Measurements from ENCODE around the gene EN2.
"Not testable (repeated sequence)": the region's sequence is repeated elsewhere in the genome, so short reads cannot be mapped to it uniquely, and the experiment has no call there.

EN2 gene

DNA sequence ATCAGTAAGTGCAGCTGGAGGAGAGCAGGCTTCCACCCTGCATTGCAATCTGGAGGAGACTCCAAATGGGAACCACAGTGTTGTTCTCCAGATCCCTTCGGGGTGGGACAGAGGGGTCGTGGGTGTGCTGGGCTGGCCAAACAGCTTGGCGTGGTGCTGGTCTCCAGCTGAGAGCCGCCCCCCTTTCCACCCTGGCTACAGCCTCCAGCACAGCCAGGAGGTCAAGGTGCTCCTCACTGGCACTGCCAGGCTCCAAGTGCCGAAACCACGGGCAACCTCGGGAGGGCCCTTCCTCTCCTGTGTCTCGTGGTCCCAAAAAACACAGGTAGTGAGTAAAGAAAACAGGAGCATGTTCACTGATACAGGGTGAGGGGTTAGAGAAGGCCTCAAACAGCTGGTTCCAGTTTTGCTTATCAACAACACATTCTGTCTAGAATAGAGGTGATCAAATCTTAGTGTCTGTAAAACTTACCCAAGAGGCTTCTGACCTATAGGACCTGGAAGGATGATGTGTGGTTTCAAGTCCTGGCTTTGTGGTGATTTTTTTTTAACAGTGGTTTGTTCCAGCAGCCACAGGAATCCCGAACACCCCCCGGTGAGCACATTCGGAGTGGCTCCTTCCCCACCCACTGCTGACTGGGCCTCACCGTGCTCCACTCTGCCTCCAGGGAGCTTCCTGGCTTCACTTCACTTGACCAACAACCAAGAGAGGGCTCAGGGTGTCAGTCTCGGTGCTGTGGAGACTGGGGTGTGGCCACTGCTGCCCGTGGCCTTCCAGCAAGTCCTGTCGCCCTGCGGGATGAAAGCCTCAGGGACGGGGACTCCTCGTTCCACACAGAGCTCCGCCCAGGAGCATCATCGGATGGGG is 31.2 kb upstream of the EN2 start:
- DNase-seq = no peak

DNA sequence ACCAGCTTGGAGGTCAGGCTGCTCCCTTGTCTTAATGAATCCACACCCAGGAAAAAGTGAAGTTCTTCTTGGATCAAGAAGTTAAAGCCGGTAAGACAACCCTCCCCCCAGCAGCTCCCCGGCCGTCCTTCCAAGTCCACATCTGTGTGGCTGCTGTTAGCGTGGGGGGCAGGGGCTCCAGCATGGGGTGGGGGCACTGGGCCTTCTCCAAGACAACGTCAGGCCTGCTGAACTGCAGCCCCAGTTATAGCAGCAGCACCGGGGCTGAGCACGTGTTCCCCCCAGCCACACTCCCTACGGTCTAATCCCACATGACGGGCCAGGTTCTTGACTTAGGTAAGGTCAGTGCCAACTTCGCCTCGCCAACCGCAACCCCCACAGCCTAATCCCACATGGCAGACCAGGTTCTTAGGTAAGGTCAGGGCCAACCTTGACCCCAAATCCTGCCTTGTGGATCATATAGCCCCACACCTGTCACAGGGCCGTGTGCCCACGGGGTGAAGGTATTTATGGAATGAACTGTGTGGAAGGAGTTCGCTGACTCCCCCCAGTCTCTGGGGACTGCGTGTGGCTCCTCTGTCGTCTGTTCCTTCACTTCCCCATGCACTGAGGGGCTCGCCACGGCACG is 30.4 kb upstream of the EN2 start:
- DNase-seq = no peak

DNA sequence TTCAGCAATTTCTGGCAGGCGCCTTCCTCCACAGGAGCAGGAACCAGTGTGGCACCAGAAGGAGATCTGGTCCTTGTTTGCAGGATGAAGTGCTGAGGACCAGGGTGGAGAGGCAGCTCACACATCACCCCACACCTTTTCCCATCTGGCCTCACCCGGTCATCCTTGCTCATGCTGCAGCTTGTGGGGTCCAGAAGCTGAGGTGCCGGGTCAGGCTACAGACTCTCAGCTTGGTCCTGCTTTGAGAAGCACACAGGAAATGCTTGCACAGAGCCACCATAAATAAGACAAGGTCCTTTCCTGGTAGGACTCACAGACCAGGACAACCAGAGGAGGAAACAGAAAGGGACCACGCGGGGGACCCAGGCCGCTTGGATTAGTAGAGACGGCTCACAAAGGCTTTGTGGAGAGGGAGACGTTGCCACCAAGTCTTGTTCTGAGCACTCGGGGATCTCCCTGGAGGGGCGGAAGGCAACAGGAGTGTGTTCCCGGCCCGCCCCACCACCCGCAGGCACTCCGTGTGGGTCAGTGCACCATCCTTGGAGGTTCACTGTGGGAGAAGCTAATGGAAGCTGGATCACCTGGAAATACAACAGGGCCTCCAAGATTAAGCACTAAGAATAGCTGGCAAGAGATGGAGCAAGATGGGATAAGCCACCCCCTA is 29.6 kb upstream of the EN2 start:
- DNase-seq = no peak

DNA sequence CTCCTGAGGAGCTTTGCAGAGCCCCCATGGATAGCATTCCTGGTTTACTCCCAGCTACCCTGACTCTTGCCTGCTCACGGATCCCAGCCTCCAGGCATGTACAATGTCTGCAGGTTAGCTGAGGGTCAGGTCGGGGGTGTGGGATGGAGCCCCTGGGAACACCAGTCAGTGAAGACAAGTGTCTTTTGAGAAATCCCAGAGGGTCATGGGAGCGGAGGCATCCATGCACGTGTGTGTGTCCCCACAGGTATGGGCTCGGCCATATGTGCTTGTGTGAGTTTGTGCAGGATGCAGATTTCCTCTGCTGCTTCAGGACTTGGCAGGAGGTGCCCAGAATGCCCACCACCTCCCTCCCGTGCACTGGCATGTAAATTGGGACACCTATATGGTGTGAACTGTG is 28.3 kb upstream of the EN2 start:
- DNase-seq = no peak

DNA sequence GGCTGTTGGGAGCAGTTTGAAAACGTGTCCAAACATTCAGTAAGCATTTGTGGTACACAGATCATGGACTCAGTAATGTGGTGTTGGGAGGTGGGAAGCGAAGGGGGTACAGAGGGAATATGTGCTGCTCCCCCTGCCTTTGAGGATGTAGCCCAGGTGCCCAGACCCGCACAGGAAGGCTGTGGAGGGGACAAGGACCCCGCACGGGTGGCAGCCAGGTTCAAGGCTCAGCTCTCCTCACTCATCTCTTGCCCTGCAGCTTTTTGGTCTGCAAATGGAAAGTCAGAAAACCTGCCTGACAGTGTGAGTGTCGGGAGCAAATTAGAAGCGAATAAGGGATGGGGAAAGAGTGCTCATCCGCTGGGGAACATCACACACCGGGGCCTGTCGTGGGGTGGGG is 27.3 kb upstream of the EN2 start:
- DNase-seq = no peak

DNA sequence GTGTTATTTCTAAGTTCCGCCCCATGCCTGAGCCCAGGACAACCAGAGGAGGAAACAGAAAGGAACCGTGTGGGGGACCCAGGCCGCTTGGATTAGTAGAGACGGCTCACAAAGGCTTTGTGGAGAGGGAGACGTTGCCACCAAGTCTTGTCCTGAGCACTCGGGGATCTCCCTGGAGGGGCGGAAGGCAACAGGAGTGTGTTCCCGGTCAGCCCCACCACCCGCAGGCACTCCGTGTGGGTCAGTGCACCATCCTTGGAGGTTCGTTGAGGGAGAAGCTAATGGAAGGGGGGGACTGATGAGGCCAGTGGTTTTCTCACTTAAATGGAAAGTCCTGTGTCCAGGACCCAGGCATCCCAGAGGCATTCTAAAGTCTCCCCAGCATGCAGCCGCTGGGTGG is 26.7 kb upstream of the EN2 start:
- DNase-seq = no peak

DNA sequence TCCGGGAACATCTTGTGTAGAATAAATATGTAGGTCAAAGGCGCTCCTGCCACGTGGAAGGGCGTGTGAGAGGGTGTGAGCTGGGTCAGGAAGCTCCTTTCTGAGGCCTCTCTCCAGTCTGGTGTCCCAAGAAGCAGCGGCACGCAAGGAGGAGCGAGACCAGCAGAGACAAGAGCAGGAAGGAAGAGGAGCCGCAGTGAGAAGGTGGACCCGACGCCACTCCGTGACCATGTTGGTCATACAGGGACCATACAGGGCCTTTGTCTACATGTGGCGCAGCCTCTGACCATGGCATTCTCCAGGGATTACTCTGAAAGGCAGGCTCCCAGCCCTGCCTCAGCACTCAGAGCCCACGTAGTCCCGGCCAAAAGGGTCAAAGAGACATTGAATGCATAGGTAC is 26.2 kb upstream of the EN2 start:
- DNase-seq = no peak

DNA sequence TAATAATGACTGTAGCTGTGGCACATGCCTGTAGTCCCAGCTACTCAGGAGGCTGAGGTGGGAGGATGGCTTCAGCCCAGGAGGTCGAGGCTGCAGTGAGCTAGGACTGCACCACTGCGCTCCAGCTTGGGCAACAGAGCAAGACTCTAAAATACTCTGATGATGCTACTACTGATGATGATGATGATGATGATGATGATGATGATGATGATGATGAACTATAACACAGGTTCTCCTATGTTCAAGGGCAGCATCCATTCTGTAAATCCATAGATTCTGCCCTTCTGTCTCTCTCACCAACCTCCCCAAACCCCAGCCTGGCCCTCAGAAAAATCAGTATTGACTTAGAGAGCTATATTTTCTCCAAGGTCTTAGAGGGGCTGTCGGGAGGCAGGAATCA is 22.8 kb upstream of the EN2 start:
- DNase-seq = no peak

DNA sequence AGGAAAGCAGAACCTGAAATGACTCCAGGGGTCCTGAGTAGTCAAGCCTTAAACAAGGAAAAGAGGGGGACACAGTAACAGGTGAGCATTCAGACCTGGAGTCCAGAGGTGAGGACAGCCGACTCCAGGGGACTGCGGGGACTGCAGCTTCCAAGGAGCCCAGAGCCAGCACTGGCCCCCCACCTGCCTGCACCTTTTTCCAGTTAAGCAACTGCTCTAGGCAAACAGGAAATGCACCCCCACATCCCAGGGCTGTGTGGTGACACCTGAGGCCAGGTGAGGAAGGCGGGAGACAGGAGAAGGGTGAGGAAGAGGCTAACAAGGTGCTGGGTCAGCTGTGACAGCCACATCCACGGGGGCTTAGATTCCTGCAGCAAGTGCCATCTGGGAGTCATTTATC is 20.1 kb upstream of the EN2 start:
- DNase-seq = no peak

DNA sequence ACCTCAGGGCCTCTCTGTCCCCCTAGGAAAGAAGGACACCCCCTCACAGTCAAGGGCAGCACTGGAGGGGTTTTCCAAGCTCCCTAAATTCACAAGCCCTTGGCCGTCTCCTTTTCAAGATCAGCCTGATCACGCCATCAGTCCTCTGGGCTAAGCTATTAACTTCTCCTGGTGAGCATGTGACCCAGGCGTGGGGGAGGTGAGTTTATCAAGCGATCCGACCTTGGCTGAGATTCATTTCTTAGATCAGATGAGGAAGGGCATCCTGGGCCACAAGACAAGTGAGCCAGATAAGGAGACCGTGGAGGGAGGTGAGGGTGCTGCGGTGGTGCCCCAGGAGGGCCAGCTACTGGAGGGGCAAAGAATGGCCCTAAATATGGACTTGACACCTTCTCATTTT is 19.2 kb upstream of the EN2 start:
- DNase-seq = no peak

DNA sequence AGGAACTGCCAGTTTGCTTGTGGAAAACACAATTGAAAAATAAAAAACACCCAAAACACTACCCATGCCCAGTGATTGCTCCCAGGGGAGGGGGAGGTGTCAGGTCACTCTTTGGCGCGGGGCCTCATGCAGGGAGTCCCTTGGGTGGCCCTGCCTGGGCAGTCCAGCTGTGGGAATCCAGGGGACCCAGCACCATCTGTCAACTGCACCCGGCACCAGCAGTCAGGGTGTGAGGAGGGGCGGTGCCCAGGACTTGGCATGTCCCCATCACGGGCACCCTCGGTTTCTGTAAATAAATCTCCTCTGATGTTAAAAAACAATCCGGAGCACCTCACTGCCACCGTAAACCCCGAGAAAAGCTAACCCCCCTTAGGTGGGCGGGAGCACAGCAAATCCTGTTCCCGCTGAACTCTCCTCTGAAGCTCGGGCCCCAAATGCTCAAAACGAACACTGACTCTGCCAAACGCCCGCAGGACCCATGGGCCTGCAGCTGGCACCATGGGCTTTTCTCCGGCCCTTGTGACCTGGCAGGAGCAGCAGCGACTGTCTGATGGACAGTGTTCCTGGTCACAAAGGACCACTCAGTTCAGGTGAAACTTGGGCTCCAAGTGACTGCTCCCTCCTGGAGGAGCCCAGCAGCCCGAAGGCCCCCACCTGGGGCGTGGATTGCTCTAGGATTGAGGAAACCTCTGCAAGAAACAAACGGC is 18.5 kb upstream of the EN2 start:
- no peak for DNase-seq

DNA sequence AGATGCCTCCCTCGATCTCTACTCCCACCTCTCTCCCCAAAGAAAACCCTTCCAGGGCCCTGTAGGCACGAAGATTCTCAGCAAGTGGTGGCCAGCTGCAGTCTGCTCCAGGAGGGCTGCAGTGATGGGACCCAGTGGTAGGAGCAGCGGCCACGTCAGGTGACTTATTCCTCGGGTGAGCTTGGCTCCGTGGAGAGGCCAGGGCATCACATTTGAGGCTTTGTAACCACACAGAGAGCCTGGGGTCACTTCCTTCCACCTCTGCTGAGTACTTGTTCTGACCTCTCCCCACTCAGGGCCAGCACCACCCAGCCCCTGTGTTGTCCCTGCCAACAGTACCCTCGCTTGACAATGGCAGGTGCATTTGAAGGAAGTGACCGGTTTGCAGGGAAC is 17.9 kb upstream of the EN2 start:
- no peak for DNase-seq

DNA sequence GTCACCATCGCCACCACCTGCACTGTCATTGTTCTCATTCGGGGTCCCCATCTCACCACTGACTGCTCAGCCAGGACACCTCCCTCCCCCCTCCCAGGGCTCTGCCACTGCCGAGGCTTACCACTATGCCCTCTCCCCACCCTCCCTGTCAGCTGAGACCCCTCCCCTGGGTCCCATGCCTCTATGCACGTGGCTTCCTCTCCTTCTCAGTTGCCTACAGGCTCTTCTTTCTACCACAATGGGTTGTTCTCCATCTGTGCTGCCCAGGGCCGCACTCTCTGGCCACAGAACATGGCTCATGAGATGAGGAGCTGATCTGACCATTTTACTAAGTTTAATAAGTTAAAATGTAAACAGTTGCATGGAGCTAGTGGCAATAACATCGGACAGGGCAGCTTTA is 16.1 kb upstream of the EN2 start:
- DNase-seq = no peak

DNA sequence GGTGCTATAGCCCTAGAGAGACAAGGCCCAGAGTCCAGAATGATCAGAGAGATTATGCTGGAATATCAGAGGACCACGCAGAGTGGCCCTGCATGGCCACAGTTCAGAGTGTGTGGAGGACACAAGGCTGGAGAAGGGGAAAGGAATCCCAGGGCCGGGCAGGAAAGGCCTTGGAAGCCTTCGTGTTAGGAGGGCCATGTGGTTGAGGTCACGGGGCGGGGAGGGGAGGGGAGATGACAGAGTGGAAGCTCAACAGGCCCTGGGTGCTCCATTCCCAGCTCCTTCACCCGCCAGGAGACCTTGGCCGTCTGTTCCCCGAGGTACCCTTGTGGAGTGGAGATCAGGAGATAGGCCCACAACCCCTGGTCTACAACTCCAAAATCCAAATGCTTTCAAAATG is 13.2 kb upstream of the EN2 start:
- no peak for DNase-seq

DNA sequence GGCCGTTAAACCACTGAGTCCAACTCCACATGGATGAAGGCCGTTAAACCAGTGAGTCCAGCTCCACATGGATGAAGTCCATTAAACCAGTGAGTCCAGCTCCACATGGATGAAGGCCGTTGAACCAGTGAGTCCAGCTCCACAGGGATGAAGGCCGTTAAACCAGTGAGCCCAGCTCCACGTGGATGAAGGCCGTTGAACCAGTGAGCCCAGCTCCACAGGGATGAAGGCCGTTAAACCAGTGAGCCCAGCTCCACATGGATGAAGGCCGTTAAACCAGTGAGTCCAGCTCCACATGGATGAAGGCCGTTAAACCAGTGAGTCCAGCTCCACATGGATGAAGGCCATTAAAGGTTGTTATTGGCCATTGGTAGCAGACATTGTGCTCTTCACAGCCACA is 12.3 kb upstream of the EN2 start:
- not testable (repeated sequence) for DNase-seq

DNA sequence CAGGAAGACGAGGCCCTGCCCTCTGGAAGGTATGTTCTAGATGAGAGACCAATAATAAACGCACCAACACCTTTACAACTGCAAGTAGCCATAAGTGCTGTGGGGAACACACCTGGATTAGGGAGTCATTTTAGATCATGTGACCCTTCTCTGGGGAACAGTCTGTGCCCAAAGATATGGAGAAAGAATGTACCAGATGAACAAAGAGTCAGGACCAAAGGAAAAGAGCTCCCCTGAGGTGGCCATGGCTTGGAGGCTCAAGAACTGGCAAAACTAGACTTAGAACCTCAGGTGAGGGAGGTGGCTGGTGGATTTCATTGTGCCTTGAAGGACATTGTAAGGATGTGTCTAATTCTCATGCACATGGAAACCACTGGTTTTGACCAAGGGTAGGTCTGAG is 10.3 kb upstream of the EN2 start:
- no peak for DNase-seq

DNA sequence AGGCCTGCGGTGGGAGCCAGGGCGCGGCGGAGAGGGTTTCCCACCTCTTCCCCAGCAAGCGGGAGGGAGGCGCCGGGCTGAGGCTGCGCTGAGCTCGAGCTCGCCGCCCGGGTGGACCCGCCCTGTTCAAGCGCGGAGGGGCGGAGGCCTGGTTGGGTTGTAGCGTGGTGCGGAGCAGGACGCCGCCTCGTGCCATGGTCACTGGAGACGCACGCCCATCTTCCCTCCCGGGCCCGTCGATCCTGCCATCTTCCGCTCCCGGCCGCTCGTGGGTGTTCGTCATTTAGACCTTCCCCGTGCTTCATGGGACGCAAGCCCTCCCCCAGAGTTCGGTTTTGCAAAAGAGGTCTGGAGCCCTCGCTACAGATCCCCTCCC is 9.3 kb upstream of the EN2 start:
- DNase-seq = no peak

DNA sequence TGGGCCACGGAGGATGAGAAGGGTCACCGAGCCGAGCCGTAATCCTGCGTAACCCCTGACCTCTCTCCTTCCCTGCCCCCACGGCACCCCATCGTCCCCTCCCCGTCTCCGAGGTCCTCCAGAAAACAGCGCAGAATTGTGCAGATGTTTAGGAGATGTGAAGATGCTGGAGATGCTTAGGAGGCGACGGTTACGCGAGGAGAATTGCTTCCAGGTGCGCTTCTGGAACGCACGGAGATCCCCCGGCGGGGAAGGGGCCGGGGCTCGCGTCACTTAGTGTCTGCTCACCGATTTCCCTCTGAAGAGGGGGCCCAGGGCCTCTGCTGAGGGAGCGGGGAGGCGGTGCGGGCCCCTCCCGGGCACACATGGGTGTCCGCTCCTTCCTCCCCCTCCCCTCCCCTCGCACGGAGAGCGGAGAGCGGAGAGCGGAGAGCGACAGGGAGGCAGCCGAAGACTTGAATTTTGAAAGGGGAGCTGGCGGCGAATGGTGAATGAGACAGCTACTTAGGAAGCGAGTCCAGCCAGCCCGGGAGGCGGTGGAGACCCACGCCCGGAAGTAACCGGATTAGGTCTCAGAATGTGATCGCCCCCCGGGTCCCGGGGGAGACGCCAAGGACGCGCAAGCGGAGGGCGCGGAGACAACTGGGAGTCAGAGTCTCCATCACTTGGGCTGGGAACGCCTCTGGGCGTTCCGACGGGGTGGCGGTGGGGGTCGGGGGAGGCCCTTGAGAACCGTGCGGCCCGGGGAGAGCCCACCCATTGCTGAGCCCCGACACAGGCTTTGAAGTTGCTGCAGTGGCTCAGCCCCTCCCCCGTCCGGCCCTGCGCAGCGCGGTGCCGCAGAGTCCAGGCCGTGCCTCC is 8.7 kb upstream of the EN2 start:
- no peak for DNase-seq

DNA sequence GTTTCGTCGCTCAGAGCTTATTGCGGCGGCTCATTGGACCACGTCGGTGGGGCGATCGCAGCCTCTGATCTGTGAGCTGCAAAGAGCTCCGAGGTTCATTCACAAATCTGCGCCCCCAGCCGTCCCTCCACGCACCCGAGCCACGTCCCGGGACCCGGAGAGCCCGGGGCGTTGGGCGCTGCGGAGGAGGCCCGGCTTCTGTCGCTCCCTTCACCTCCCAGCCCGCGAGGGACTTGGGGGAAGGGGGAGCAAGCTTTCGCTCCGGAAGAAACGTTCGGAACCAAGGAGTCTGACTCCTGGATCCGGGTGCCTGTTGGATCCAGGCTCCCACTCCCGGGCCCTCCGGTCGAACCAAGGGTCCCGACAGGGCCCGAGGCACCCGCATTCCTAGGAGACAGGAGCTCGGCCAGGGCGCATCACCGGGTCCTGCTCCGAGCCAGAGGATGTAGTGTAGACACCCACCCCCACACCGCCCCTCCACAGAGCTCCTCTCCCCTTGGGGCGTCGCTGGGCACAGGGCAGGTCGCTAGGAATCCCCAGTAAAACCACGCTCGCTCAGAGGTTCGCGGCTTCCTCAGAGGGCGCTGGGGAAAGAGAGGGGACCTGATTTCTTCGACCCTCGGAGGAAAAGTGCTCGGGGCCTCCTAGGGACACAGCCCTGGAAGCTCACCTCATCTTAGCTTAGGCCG is 7.9 kb upstream of the EN2 start:
- no peak for DNase-seq

DNA sequence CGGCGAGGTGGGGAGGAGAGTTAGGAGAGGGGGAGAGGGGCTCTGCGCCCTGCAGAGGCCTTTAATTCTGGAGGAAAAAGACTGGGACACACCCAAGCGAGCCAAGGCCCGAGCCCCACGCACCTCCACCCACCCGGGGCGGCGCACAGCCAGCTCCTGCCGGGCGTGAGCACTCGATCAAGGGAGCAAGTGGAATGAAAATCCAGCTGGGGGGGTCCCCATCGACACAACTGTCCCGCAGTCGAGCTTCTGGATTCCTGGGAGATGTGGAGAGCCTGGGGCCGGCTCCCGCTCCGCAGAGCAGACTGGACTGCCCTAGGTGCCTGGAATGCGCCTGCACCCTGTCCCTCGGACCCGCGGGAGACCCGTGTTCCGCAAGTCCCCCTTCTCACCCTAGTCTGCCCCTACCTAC is 7.4 kb upstream of the EN2 start:
- no peak for DNase-seq

DNA sequence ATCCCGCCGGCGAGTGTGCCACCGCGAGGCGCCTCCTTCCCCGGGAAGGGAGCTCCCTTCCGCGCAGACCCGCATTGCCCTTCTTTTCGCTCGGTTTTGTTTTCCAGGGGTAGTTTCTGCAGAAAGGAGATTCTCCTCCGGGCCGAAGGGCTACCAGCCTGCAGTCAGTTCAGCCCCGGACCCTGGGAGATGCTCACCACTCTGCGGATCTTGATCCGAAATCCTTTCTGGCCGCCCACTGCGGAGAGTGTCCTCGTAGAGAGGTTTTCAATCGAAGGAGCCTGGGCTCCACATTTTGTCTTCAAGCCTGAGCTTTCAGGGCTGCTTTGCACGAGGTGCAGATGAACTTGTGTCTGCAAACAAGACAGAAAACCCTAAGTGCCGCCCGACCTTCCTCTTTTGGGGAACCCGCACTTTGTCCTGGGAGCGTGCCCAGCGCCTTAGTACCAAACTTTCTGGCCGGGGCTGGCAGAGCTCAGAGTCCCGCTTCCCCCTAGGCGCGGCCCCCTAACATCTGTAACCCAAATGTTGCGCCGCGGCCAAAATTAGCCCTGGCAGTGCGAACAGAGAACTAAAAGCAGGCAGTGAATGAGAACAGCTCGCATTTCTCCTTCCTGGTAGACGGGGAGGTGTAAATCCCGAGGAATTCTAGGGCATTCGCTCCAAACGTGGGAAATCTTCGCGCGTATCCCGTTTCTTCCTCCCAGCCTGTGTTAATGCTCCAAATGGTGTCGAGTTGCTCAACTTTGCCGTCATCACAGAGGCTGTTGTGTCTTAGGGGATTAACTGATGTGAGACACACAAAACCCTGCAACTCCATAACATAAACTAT is 6.7 kb upstream of the EN2 start:
- DNase-seq = no peak

All from OCI-M1 (cell line).